Neuron (in vitro differentiated cells): ENCODE results near the gene DCHS2.

Experiments used
- H2AFZ ChIP-seq: one replicate; pipeline ENCODE4 v1.6.1; 2013; ENCODE audit warnings: low read depth, mild to moderate bottlenecking, inconsistent platforms, low read length, moderate library complexity
- H3K27me3 ChIP-seq: one replicate; pipeline ENCODE4 v1.6.1; 2013; ENCODE audit warnings: low read length; ENCODE audit not compliant: insufficient read depth
- H3K36me3 ChIP-seq: one replicate; pipeline ENCODE4 v1.6.1; 2013; ENCODE audit warnings: low read length; ENCODE audit not compliant: insufficient read depth
- H3K4me1 ChIP-seq: one replicate; pipeline ENCODE4 v1.6.1; 2013; ENCODE audit warnings: low read length; ENCODE audit not compliant: insufficient read depth
- H3K4me3 ChIP-seq: 2 replicates; pipeline ENCODE4 v1.5.1; 2013; ENCODE audit warnings: mild to moderate bottlenecking, low read length, moderate library complexity
- H3K9me3 ChIP-seq: one replicate; pipeline ENCODE4 v1.6.1; 2013; ENCODE audit warnings: low read length

DCHS2 gene

DNA sequence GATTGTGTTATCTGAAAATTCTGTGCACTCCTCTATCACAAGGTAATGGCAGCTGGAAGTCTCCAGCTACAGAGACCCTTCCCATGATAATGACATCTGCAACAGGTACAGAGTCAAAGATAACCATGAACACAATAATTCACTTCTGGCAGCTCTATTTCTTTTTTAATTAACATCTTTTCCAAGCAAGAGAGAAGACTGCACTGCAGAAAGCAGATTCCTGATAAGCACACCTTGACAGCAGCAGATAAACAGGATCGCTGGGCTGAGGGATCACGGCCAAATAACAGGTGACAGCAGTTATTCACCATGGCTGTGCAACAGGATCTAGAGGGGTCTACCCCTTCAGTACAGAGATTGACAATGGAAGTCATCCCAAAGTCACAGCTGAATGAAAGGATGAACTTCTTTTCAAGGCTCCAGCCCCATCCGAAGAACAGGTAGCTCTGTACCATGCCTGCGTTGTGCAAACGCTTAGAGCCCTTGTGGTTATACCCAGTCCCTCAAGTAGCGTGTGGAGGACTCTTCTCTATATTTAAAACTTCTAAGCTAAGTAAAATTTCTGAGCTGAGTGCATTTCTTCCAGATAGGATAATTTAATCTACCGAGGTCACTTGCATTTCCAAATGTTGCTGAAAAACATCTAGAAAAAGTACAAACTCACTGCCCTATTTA, 66.7 kb downstream of the DCHS2 start:
- H3K9me3 ChIP-seq: no peaks in the 10 kb centered on the region
- H2AFZ ChIP-seq: no peak overlapping the region
- no peaks in the 10 kb centered on the region for H3K4me1 ChIP-seq
- H3K27me3 ChIP-seq: peaks cover 17% of the 10 kb centered on the region
- H3K36me3 ChIP-seq: no peaks in the 10 kb centered on the region
- no peak overlapping the region for H3K4me3 ChIP-seq

- Histone ChIP-seq H3K4me3 (no peak overlapping the region), H3K27me3 (peaks cover 18% of the 10 kb centered on the region), H2AFZ (no peak overlapping the region), H3K4me1 (no peaks in the 10 kb centered on the region), H3K9me3 (no peaks in the 10 kb centered on the region), H3K36me3 (no peaks in the 10 kb centered on the region)
These were observed 69.4 kb downstream of the DCHS2 start for GRCh38 chr4:154422152-154422551.

- no peaks in the 10 kb centered on the region for H3K4me1 ChIP-seq
- no peaks in the 10 kb centered on the region for H3K9me3 ChIP-seq
- H3K27me3 ChIP-seq: peaks cover 19% of the 10 kb centered on the region
These were observed 70.0 kb downstream of the DCHS2 start for GRCh38 chr4:154421618-154422017.

GRCh38 chr4:154417373-154417673, 74.3 kb downstream of the DCHS2 start:
- peaks cover 25% of the 10 kb centered on the region for H3K27me3 ChIP-seq
- no peaks in the 10 kb centered on the region for H3K9me3 ChIP-seq
- peaks cover 2% of the 10 kb centered on the region for H3K4me1 ChIP-seq
- H2AFZ ChIP-seq: peak overlapping the region; percentile 92
- peak overlapping the region; percentile 53 for H3K4me3 ChIP-seq
- H3K36me3 ChIP-seq: no peaks in the 10 kb centered on the region

More at GRCh38 chr4:154421618-154422017, 70.0 kb downstream of the DCHS2 start:
- no peak overlapping the region for H2AFZ ChIP-seq
- H3K4me3 ChIP-seq: no peak overlapping the region
- H3K36me3 ChIP-seq: no peaks in the 10 kb centered on the region

DNA sequence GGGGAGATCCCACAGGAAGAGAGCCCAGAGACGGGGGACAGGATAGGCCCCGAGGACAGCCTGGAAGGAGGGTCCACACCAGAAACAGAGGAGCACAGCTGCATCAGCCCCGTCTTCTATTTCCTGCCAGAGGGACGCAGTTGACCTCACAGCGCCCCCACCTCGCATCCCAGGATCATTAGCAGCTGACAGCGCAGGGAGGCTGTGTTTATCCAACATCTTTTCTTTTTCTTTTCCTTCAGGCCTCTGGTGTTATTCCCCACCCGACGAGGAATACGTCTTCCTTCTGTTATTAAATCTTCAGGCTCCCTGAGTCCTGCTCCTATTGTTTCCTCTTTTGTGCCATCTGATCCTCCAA, 75.4 kb downstream of the DCHS2 start:
- Histone ChIP-seq H2AFZ (peak overlapping the region; percentile 92), H3K4me1 (peaks cover 2% of the 10 kb centered on the region), H3K9me3 (no peaks in the 10 kb centered on the region), H3K4me3 (peak overlapping the region; percentile 53), H3K27me3 (peaks cover 28% of the 10 kb centered on the region), H3K36me3 (no peaks in the 10 kb centered on the region)

- no peaks in the 10 kb centered on the region for H3K9me3 ChIP-seq
- no peak overlapping the region for H2AFZ ChIP-seq
- H3K36me3 ChIP-seq: no peaks in the 10 kb centered on the region
- peaks cover 2% of the 10 kb centered on the region for H3K4me1 ChIP-seq
- H3K27me3 ChIP-seq: peaks cover 28% of the 10 kb centered on the region
- H3K4me3 ChIP-seq: no peak overlapping the region
These were observed 76.3 kb downstream of the DCHS2 start for GRCh38 chr4:154415313-154415712.

- no peak overlapping the region for H2AFZ ChIP-seq
- peaks cover 2% of the 10 kb centered on the region for H3K4me1 ChIP-seq
- no peaks in the 10 kb centered on the region for H3K36me3 ChIP-seq
- no peaks in the 10 kb centered on the region for H3K9me3 ChIP-seq
- no peak overlapping the region for H3K4me3 ChIP-seq
- H3K27me3 ChIP-seq: peaks cover 28% of the 10 kb centered on the region
These were observed 76.8 kb downstream of the DCHS2 start for GRCh38 chr4:154414796-154415195.

GRCh38 chr4:154414371-154414770, 77.2 kb downstream of the DCHS2 start:
- H2AFZ ChIP-seq: no peak overlapping the region
- H3K27me3 ChIP-seq: peaks cover 28% of the 10 kb centered on the region
- no peak overlapping the region for H3K4me3 ChIP-seq
- H3K4me1 ChIP-seq: peaks cover 2% of the 10 kb centered on the region
- H3K36me3 ChIP-seq: no peaks in the 10 kb centered on the region
- no peaks in the 10 kb centered on the region for H3K9me3 ChIP-seq

GRCh38 chr4:154407443-154407842, 84.2 kb downstream of the DCHS2 start:
- Histone ChIP-seq H3K9me3 (no peaks in the 10 kb centered on the region), H3K4me3 (no peak overlapping the region), H3K36me3 (no peaks in the 10 kb centered on the region), H2AFZ (no peak overlapping the region), H3K27me3 (peaks cover 5% of the 10 kb centered on the region), H3K4me1 (no peaks in the 10 kb centered on the region)

GRCh38 chr4:154406018-154406795, 85.4 kb downstream of the DCHS2 start:
- Histone ChIP-seq H3K4me1 (no peaks in the 10 kb centered on the region), H3K36me3 (no peaks in the 10 kb centered on the region), H2AFZ (no peak overlapping the region), H3K9me3 (no peaks in the 10 kb centered on the region), H3K4me3 (no peak overlapping the region), H3K27me3 (no peaks in the 10 kb centered on the region)

- H3K4me3 ChIP-seq: no peak overlapping the region
- H3K9me3 ChIP-seq: no peaks in the 10 kb centered on the region
- no peaks in the 10 kb centered on the region for H3K4me1 ChIP-seq
- no peaks in the 10 kb centered on the region for H3K36me3 ChIP-seq
- no peak overlapping the region for H2AFZ ChIP-seq
- peaks cover 8% of the 10 kb centered on the region for H3K27me3 ChIP-seq
These were observed 92.2 kb downstream of the DCHS2 start for GRCh38 chr4:154399259-154399974.

DNA sequence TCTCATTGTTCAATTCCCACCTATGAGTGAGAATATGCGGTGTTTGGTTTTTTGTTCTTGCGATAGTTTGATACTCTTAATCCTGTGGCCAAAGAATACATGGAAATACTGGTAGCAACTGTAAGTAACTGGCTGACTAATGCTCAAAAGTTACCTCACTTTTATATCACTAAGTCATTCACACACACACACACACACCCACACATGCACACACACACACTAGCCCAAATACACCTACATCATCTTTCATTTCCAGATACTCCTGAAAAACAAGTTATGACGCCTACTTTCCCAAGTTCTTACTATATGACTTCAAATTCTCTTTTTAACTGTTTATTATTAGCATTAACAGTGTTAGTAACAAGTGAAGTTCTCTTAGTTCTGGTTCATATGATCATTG, 101.3 kb downstream of the DCHS2 start:
- no peaks in the 10 kb centered on the region for H3K36me3 ChIP-seq
- H3K4me1 ChIP-seq: no peaks in the 10 kb centered on the region
- no peaks in the 10 kb centered on the region for H3K9me3 ChIP-seq
- H3K27me3 ChIP-seq: peaks cover 4% of the 10 kb centered on the region
- no peak overlapping the region for H2AFZ ChIP-seq
- H3K4me3 ChIP-seq: no peak overlapping the region

- Histone ChIP-seq H3K4me1 (no peaks in the 10 kb centered on the region), H3K4me3 (no peak overlapping the region), H2AFZ (no peak overlapping the region), H3K36me3 (no peaks in the 10 kb centered on the region), H3K27me3 (peaks cover 3% of the 10 kb centered on the region), H3K9me3 (no peaks in the 10 kb centered on the region)
These were observed 102.5 kb downstream of the DCHS2 start for GRCh38 chr4:154389148-154389547.
